Measurements from ENCODE around the gene MOSPD3. TPM values are rescaled to one million over a fixed set of nuclear protein-coding genes. Genes with fewer than 3 reads are reported as not detected.
A peak's percentile ranks its signal among the peaks of the same experiment; 100 is the strongest.

Gene MOSPD3
- total and polyA plus RNA-seq, 2 experiments from 2014 or later = 30.1 to 83.3 TPM

DNA sequence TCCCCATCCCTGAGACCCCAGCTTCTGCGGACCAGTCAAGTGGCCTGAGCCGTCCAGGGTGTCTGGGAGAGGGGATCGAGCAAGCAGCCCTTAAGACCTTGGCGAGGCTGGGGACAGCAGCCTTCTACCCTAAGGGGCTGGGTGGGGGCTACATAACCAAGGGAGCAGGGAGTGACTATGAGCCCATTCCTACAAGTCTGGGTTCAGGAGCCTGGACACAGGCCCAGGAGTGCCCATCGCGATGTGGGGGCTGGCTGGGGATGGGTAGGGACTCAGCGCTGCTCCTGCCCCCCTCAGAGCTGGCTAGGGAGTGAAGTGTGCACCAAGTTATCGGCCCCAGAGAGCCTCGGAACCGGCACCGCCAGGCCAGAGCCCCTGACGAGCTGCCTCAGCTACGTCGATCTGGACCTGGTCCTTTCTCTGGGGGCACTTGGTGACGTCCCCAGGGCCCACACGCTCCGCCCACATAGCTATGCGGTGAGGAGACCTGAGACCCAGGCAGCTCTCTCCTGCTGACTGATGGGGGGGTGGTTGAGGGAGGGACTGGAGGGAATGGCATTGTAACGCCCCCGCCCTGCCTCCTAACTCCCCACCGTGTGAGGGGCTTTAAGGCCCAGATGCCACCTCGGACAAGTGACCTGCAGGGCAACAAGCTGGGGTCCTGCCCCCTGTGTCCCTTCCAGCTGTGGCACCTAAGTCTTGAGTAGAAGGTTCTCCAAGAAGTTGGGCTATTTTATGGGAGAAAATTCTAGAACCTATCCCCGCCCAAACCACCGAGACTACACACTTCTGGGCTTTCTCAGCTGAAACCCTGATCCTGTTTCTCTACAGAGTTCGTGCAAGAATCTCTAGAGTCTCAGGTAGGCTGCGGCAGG is 41.1 kb upstream of the MOSPD3 start:
- Histone ChIP-seq H3K36me3 (no peaks in the 10 kb centered on the region), H3K9me3 (ENCODE audit: low read depth) (no peaks in the 10 kb centered on the region), H3K4me3 (no peak overlapping the region), H3K27me3 (no peaks in the 10 kb centered on the region), H3K4me1 (ENCODE audit: low read depth) (peaks cover 12% of the 10 kb centered on the region), H3K27ac (no peak overlapping the region)
- peak in 1 of 2 donors; percentile 25 for DNase-seq (ENCODE audit: low read depth in 1 of 2, low spot score in 1 of 2)
- TF ChIP-seq, protein P1, sequence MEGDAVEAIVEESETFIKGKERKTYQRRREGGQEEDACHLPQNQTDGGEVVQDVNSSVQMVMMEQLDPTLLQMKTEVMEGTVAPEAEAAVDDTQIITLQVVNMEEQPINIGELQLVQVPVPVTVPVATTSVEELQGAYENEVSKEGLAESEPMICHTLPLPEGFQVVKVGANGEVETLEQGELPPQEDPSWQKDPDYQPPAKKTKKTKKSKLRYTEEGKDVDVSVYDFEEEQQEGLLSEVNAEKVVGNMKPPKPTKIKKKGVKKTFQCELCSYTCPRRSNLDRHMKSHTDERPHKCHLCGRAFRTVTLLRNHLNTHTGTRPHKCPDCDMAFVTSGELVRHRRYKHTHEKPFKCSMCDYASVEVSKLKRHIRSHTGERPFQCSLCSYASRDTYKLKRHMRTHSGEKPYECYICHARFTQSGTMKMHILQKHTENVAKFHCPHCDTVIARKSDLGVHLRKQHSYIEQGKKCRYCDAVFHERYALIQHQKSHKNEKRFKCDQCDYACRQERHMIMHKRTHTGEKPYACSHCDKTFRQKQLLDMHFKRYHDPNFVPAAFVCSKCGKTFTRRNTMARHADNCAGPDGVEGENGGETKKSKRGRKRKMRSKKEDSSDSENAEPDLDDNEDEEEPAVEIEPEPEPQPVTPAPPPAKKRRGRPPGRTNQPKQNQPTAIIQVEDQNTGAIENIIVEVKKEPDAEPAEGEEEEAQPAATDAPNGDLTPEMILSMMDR (IDR thresholded peaks at IDR 0.05; ENCODE audit: low read depth, low read length) = no peak

DNA sequence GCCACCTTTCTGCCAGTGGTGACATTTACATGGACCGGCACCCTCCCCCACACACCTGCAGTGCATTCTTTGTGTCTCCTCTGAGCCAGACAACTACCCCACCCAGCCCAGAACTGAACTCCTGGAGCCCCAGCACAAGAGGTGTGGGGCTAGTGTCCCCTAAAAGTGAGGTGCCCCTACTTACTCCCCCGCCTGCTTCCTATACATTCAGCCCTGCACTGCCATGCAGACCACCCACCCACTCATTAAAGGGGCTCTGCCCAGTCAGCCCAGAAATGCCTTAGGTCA is 40.6 kb upstream of the MOSPD3 start:
- no peaks in the 10 kb centered on the region for H3K9me3 ChIP-seq (ENCODE audit: low read depth)
- no peaks in the 10 kb centered on the region for H3K36me3 ChIP-seq
- H3K27ac ChIP-seq = no peak overlapping the region
- TF ChIP-seq, protein P1 (IDR thresholded peaks at IDR 0.05; ENCODE audit: low read depth, low read length) = no peak
- H3K4me1 ChIP-seq (ENCODE audit: low read depth) = peaks cover 12% of the 10 kb centered on the region
- no peak overlapping the region for H3K4me3 ChIP-seq
- no peaks in the 10 kb centered on the region for H3K27me3 ChIP-seq
- DNase-seq (ENCODE audit: low read depth in 1 of 2, low spot score in 1 of 2) = no peak

DNA sequence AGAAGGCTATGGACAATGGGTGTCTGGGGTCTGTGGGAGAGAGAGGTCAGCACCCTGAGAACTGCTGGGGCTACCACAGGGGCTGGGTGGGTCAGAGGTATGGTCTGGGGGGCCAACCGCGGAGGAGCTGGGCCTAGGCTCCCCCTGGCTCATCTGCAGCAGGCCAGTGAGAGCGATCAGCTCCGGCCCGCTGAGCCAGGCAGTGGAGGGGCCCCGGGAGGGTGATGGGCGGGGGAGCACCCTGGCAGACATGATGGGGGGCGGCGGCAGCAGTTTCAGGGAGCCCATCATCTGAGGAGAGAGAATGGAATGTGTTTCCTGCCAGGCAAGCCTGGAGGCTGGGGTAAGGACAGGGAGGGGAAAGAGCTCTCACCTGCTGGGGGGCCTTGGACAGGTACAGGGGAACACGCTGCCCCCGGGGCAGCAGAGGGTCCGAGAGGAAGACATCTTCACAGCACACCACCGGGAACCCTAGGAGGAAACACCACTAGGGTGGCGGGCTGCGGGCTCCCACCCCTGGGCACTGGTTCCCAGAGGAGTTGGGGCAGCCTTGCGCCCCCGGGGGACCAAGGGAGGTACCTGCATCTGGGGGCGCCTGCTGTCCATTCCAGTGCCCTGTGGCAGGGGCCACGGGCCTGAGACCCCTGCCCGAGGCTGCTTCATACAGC is 39.9 kb upstream of the MOSPD3 start:
- Histone ChIP-seq H3K27me3 (no peaks in the 10 kb centered on the region), H3K36me3 (peaks cover 1% of the 10 kb centered on the region), H3K9me3 (ENCODE audit: low read depth) (no peaks in the 10 kb centered on the region), H3K4me3 (no peak overlapping the region), H3K27ac (no peak overlapping the region), H3K4me1 (ENCODE audit: low read depth) (peaks cover 12% of the 10 kb centered on the region)
- no peak for DNase-seq (ENCODE audit: low read depth in 1 of 2, low spot score in 1 of 2)
- TF ChIP-seq, protein P1 (IDR thresholded peaks at IDR 0.05; ENCODE audit: low read depth, low read length) = no peak

DNA sequence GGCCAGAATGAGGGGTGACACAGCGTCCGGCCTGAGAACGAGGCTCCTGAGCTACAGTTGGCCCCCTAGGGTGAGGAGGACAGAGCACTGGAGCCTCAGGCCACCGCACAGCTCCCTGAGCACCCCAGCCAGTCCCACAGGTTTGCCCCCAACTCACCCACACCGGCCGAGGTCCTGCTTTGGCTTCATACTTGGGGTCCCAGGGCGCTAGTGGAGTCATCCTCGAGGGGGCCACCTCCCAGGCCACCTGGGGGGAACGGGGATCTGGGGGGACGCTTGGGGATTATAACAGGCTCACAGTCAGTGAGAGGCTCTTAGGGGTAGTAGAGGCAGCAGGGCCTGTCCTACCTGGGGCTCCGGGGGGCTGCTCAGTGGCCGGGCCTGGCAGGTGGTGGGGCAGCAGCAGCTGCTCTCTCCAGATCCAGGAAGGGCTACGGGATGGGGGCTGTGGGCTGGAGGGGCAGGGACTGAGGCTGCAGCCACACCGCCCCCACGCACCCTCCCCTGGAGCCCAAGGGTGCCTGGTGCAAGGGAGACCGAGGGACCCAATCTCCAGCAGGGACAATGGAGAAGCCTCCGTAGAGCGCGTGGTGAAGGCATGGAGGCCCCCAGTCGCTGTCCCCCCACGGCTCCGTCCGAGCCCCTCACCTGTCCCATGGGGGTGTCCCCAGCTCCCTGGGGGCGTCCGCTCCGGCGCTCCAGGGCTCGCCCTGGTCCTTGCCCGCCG is 39.2 kb upstream of the MOSPD3 start:
- H3K27ac ChIP-seq = no peak overlapping the region
- peaks cover 12% of the 10 kb centered on the region for H3K4me1 ChIP-seq (ENCODE audit: low read depth)
- H3K4me3 ChIP-seq = no peak overlapping the region
- peaks cover 8% of the 10 kb centered on the region for H3K36me3 ChIP-seq
- TF ChIP-seq, protein P1 (IDR thresholded peaks at IDR 0.05; ENCODE audit: low read depth, low read length) = no peak
- no peaks in the 10 kb centered on the region for H3K9me3 ChIP-seq (ENCODE audit: low read depth)
- no peaks in the 10 kb centered on the region for H3K27me3 ChIP-seq
- no peak for DNase-seq (ENCODE audit: low read depth in 1 of 2, low spot score in 1 of 2)

DNA sequence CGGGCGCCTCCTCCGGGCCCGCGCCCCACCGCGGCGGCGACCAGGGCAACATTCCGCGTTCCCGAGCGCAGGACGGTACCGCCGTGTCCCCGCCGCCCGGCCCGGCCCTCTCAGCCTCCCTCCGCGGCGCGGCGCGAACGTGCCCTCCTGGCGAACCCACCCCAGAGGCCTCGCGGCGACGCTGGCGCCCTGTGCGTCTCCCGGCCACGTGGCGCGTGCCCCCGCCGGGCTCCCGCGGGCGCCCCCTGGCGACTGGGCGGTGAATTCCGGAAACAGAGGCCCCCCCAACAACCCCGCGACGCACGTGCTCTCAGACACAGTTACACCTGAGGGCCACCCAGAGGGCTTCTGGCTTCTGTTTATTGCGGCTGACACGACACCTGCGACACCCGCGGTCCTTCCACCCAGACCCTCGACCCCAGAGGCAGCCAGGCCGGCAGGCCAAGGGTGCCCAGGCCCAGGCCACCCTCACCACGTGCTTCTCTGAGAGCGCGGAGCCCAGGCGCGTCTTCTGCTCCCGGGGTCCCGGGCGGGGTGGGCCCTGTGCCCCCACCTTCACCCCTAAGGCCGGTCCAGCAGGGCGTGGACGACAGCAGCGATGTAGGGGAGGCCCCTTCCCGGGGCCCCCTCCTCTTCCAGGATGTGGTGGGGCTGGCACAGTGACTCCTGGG is 38.5 kb upstream of the MOSPD3 start, which contains the start of gene SAP25:
TSS of gene SAP25 (minus strand) at position 210 of the 671 bp plus-strand sequence. CDS start at position 52, 158 bp downstream.
- Histone ChIP-seq H3K4me3 (no peak within 1 kb of the TSS), H3K9me3 (ENCODE audit: low read depth) (no peaks in the 10 kb centered on the region), H3K4me1 (ENCODE audit: low read depth) (peaks cover 12% of the 10 kb centered on the region), H3K27ac (no peak within 1 kb of the TSS), H3K36me3 (peaks cover 13% of the 10 kb centered on the region), H3K27me3 (no peaks in the 10 kb centered on the region)
- DNase-seq (ENCODE audit: low read depth in 1 of 2, low spot score in 1 of 2) = no peak
- TF ChIP-seq, protein P1 (IDR thresholded peaks at IDR 0.05; ENCODE audit: low read depth, low read length) = peak; percentile 8
